Astrocyte (in vitro differentiated cells and primary cell): ENCODE results near the gene WDR54. TPM values are rescaled to one million over a fixed set of nuclear protein-coding genes. Genes with fewer than 3 reads are reported as not detected.
"Not testable (repeated sequence)": the region's sequence is repeated elsewhere in the genome, so short reads cannot be mapped to it uniquely, and the experiment has no call there.

Experiments
- DNase-seq: peaks from one replicate; pipeline ENCODE4 v3.0.0-alpha.2; 2010; ENCODE audit warnings: low read depth
- FAIRE-seq: peaks from 2 replicates; lab custom pipeline; 2011; peaks lifted over from hg19 to GRCh38; lab: Jason Lieb, UNC
- H2AFZ ChIP-seq: 2 replicates; pipeline ENCODE4 v1.6.0; 2012; ENCODE audit warnings: low read depth, low read length, inconsistent platforms
- H3K27ac ChIP-seq: 2 replicates; pipeline ENCODE4 v1.5.1; 2011; ENCODE audit warnings: low read depth, low read length, inconsistent platforms
- H3K27me3 ChIP-seq: 2 replicates; pipeline ENCODE4 v1.6.0; 2011; ENCODE audit warnings: low read length, inconsistent platforms; ENCODE audit not compliant: insufficient read depth
- H3K36me3 ChIP-seq: 2 replicates; pipeline ENCODE4 v1.5.1; 2011; ENCODE audit warnings: low read length, inconsistent platforms; ENCODE audit not compliant: insufficient read depth
- H3K4me1 ChIP-seq: 2 replicates; pipeline ENCODE4 v1.5.1; 2011; ENCODE audit warnings: low read length, inconsistent platforms; ENCODE audit not compliant: insufficient read depth
- H3K4me2 ChIP-seq: 2 replicates; pipeline ENCODE4 v1.6.0; 2012; ENCODE audit warnings: low read length, inconsistent platforms
- H3K4me3 ChIP-seq: 2 replicates; pipeline ENCODE4 v1.5.1; 2011; ENCODE audit warnings: low read depth, mild to moderate bottlenecking, low read length, inconsistent platforms; ENCODE audit not compliant: insufficient read depth
- H3K79me2 ChIP-seq: 2 replicates; pipeline ENCODE4 v1.6.0; 2012; ENCODE audit warnings: mild to moderate bottlenecking, low read length, inconsistent platforms; ENCODE audit not compliant: insufficient read depth
- H3K9ac ChIP-seq: 2 replicates; pipeline ENCODE4 v1.6.0; 2012; ENCODE audit warnings: mild to moderate bottlenecking, low read length, inconsistent platforms
- H3K9me3 ChIP-seq: 2 replicates; pipeline ENCODE4 v1.5.1; 2012; ENCODE audit warnings: low read depth, mild to moderate bottlenecking, low read length, inconsistent platforms; ENCODE audit not compliant: insufficient read depth
- H4K20me1 ChIP-seq: 2 replicates; pipeline ENCODE4 v1.6.0; 2012; ENCODE audit warnings: low read length, inconsistent platforms; ENCODE audit not compliant: insufficient read depth
- H3K27ac Mint-ChIP-seq: one replicate; pipeline ENCODE4 v1.8.0; 2021; ENCODE audit warnings: mild to moderate bottlenecking, mixed read lengths; ENCODE audit not compliant: unreplicated experiment
- H3K27me3 Mint-ChIP-seq: one replicate; pipeline ENCODE4 v1.8.0; 2021; ENCODE audit warnings: low read depth, mixed read lengths; ENCODE audit not compliant: unreplicated experiment
- H3K36me3 Mint-ChIP-seq: one replicate; pipeline ENCODE4 v1.8.0; 2021; ENCODE audit warnings: low read depth, mixed read lengths; ENCODE audit not compliant: unreplicated experiment
- H3K4me1 Mint-ChIP-seq: one replicate; pipeline ENCODE4 v1.8.0; 2021; ENCODE audit warnings: low read depth, mixed read lengths; ENCODE audit not compliant: unreplicated experiment
- H3K4me3 Mint-ChIP-seq: one replicate; pipeline ENCODE4 v1.8.0; 2021; ENCODE audit warnings: mild to moderate bottlenecking, moderate library complexity, mixed read lengths; ENCODE audit not compliant: unreplicated experiment
- H3K9me3 Mint-ChIP-seq: one replicate; pipeline ENCODE4 v1.8.0; 2021; ENCODE audit warnings: mild to moderate bottlenecking, mixed read lengths; ENCODE audit not compliant: unreplicated experiment
- EZH2 ChIP-seq: IDR thresholded peaks from 2 replicates; pipeline ENCODE4 v1.6.1; 2012; ENCODE audit warnings: mild to moderate bottlenecking, low read length, inconsistent platforms; ENCODE audit not compliant: insufficient read depth
- total RNA-seq: library from RNA; stranded (reverse); gene quantifications from 2 replicates; pipeline ENCODE4 v1.2.1, GENCODE V29; 2021
- TF ChIP-seq, protein P1 (sequence below): IDR thresholded peaks from 2 replicates; pipeline ENCODE4 v1.5.1; 2011; ENCODE audit warnings: low read depth, mild to moderate bottlenecking, inconsistent platforms, low read length, moderate library complexity; ENCODE audit not compliant: insufficient read depth

WDR54 gene
- total RNA-seq, 1 donor from 2014 or later, result 14.8 TPM

- peak within 1 kb of the TSS; percentile 66 for H3K27ac ChIP-seq
- TF ChIP-seq EZH2, result peak; percentile 80
- TF ChIP-seq, protein P1, sequence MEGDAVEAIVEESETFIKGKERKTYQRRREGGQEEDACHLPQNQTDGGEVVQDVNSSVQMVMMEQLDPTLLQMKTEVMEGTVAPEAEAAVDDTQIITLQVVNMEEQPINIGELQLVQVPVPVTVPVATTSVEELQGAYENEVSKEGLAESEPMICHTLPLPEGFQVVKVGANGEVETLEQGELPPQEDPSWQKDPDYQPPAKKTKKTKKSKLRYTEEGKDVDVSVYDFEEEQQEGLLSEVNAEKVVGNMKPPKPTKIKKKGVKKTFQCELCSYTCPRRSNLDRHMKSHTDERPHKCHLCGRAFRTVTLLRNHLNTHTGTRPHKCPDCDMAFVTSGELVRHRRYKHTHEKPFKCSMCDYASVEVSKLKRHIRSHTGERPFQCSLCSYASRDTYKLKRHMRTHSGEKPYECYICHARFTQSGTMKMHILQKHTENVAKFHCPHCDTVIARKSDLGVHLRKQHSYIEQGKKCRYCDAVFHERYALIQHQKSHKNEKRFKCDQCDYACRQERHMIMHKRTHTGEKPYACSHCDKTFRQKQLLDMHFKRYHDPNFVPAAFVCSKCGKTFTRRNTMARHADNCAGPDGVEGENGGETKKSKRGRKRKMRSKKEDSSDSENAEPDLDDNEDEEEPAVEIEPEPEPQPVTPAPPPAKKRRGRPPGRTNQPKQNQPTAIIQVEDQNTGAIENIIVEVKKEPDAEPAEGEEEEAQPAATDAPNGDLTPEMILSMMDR, result no peak
- H3K79me2 ChIP-seq, result peaks cover 36% of the 10 kb centered on the region
- H3K4me1 ChIP-seq, result peaks cover 16% of the 10 kb centered on the region
- H3K9me3 ChIP-seq, result no peaks in the 10 kb centered on the region
- Mint-ChIP-seq H3K36me3 (peaks cover 3% of the 10 kb centered on the region), H3K27me3 (no peaks in the 10 kb centered on the region), H3K4me3 (peak within 1 kb of the TSS; percentile 98), H3K9me3 (no peaks in the 10 kb centered on the region), H3K4me1 (peaks cover 24% of the 10 kb centered on the region), H3K27ac (peak within 1 kb of the TSS; percentile 93)
- peaks cover 4% of the 10 kb centered on the region for H3K36me3 ChIP-seq
- peak within 1 kb of the TSS; percentile 90 for H3K4me3 ChIP-seq
- FAIRE-seq, result peak; percentile 86
- peaks cover 15% of the 10 kb centered on the region for H4K20me1 ChIP-seq
- no peaks in the 10 kb centered on the region for H3K27me3 ChIP-seq
- peak within 1 kb of the TSS; percentile 95 for H3K4me2 ChIP-seq
- H3K9ac ChIP-seq, result peak within 1 kb of the TSS; percentile 89
- peak within 1 kb of the TSS; percentile 84 for H2AFZ ChIP-seq
- peak; percentile 100 for DNase-seq
Observed at GRCh38 chr2:74458132-74458937, 36.8 kb downstream of the WDR54 start, which contains the start of gene WBP1. TSS of gene WBP1 (plus strand) at chr2:74458438. CDS start at chr2:74458603, 165 bp downstream.

- H3K4me1 ChIP-seq, result peaks cover 17% of the 10 kb centered on the region
- H3K4me1 Mint-ChIP-seq, result peaks cover 25% of the 10 kb centered on the region
- H3K4me3 Mint-ChIP-seq, result peak overlapping the region; percentile 98
- H3K27me3 Mint-ChIP-seq, result no peaks in the 10 kb centered on the region
- TF ChIP-seq EZH2, result no peak
- TF ChIP-seq, protein P1, result no peak
- peaks cover 4% of the 10 kb centered on the region for H3K36me3 ChIP-seq
- peak overlapping the region; percentile 89 for H3K9ac ChIP-seq
- peak overlapping the region; percentile 93 for H3K27ac Mint-ChIP-seq
- FAIRE-seq, result no peak
- no peaks in the 10 kb centered on the region for H3K9me3 Mint-ChIP-seq
- H3K79me2 ChIP-seq, result peaks cover 39% of the 10 kb centered on the region
- peak overlapping the region; percentile 56 for H3K27ac ChIP-seq
- no peak for DNase-seq
- H4K20me1 ChIP-seq, result peaks cover 16% of the 10 kb centered on the region
- H3K27me3 ChIP-seq, result no peaks in the 10 kb centered on the region
- H3K4me2 ChIP-seq, result peak overlapping the region; percentile 95
- H3K4me3 ChIP-seq, result peak overlapping the region; percentile 90
- H2AFZ ChIP-seq, result peak overlapping the region; percentile 59
- H3K36me3 Mint-ChIP-seq, result peaks cover 3% of the 10 kb centered on the region
- H3K9me3 ChIP-seq, result no peaks in the 10 kb centered on the region
Observed at GRCh38 chr2:74458938-74459363, 37.4 kb downstream of the WDR54 start.

DNA sequence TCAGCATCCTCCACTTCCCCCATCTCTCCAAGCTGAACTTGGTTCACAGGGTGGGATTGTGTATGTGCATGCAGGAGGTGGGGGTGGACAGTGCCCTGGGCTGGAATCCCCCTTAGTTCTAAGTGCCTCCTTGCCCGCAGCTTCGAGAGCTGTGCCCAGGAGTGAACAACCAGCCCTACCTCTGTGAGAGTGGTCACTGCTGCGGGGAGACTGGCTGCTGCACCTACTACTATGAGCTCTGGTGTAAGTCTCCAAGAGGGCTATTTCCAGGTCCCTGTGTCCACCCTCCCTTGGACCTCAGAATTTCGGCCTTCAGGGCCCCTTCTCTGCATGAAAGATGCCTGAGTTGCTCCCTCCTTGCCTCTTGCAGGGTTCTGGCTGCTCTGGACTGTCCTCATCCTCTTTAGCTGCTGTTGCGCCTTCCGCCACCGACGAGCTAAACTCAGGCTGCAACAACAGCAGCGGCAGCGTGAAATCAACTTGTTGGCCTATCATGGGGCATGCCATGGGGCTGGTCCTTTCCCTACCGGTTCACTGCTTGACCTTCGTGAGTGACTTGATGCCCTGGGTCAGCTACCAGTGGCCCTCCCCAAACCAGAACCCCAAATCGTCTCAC, 38.1 kb downstream of the WDR54 start:
- Histone ChIP-seq H3K4me3 (peak overlapping the region; percentile 90), H3K79me2 (peaks cover 46% of the 10 kb centered on the region), H3K4me1 (peaks cover 22% of the 10 kb centered on the region), H3K9ac (peak overlapping the region; percentile 89), H4K20me1 (peaks cover 16% of the 10 kb centered on the region), H3K4me2 (peak overlapping the region; percentile 95)
- peak overlapping the region; percentile 93 for H3K27ac Mint-ChIP-seq
- H3K4me3 Mint-ChIP-seq, result peak overlapping the region; percentile 98
- not testable (repeated sequence) for H3K27me3 Mint-ChIP-seq, H3K9me3 Mint-ChIP-seq, DNase-seq, FAIRE-seq, H3K36me3 Mint-ChIP-seq, H3K27ac ChIP-seq, H3K27me3 ChIP-seq, H2AFZ ChIP-seq, H3K36me3 ChIP-seq, H3K9me3 ChIP-seq
- H3K4me1 Mint-ChIP-seq, result peaks cover 24% of the 10 kb centered on the region

- Mint-ChIP-seq H3K4me3 (peak overlapping the region; percentile 98), H3K4me1 (peaks cover 23% of the 10 kb centered on the region)
Observed at GRCh38 chr2:74460187-74460586, 38.7 kb downstream of the WDR54 start.

More at GRCh38 chr2:74460187-74460586, 38.7 kb downstream of the WDR54 start:
- Histone ChIP-seq H4K20me1 (peaks cover 16% of the 10 kb centered on the region), H3K79me2 (peaks cover 49% of the 10 kb centered on the region), H3K4me1 (peaks cover 21% of the 10 kb centered on the region), H3K4me2 (peak overlapping the region; percentile 95)
- H3K9me3 ChIP-seq, H3K9ac ChIP-seq, H3K27me3 ChIP-seq, H2AFZ ChIP-seq, H3K27me3 Mint-ChIP-seq, H3K4me3 ChIP-seq, FAIRE-seq, H3K36me3 Mint-ChIP-seq, H3K9me3 Mint-ChIP-seq, H3K27ac ChIP-seq, DNase-seq, H3K36me3 ChIP-seq: not testable (repeated sequence)
- peak overlapping the region; percentile 66 for H3K27ac Mint-ChIP-seq
